Measurements from ENCODE around the gene POGK.

- TF ChIP-seq CTCF (IDR thresholded peaks at IDR 0.05; ENCODE audit: low read depth, low read length): no peak
- no peak for TF ChIP-seq EZH2phosphoT487 (IDR thresholded peaks at IDR 0.05; ENCODE audit: low read depth)
These were observed 50.5 kb downstream of the POGK start for GRCh38 chr1:166889776-166890175.

All from OCI-LY3 (cell line).